ENCODE results near the gene CLRN1.

The CLRN1 gene

GRCh38 chr3:150889106-150889505 lies 83.4 kb downstream of the CLRN1 start:
- Histone ChIP-seq H3K4me3 (ENCODE audit: low read length) (no peak overlapping the region), H3K9ac (ENCODE audit: low read length) (no peak overlapping the region), H3K4me2 (ENCODE audit: low read length) (no peak overlapping the region), H3K4me1 (ENCODE audit: low read length) (no peaks in the 10 kb centered on the region; the same call in 1 of the 2 replicates), H3K27ac (ENCODE audit: low read length) (no peak overlapping the region), H3K79me2 (ENCODE audit: low read length) (no peaks in the 10 kb centered on the region), H3K36me3 (replicated peaks; ENCODE audit: low read depth, low read length) (no peaks in the 10 kb centered on the region), H4K20me1 (ENCODE audit: insufficient read depth, low read length) (no peaks in the 10 kb centered on the region), H3K9me3 (ENCODE audit: insufficient read depth, low read length) (no peaks in the 10 kb centered on the region), H3K27me3 (ENCODE audit: low read depth, low read length) (peaks cover 7% of the 10 kb centered on the region; the same call in 1 of the 2 replicates), H2AFZ (ENCODE audit: low read depth, low read length) (no peak overlapping the region)
- TF ChIP-seq CTCF (IDR thresholded peaks at IDR 0.05; ENCODE audit: low read depth, low read length) = no peak

GRCh38 chr3:150887031-150887430 lies 85.5 kb downstream of the CLRN1 start:
- Histone ChIP-seq H3K4me1 (ENCODE audit: low read length) (no peaks in the 10 kb centered on the region; the same call in 1 of the 2 replicates), H3K9ac (ENCODE audit: low read length) (no peak overlapping the region), H3K27ac (ENCODE audit: low read length) (no peak overlapping the region), H3K4me2 (ENCODE audit: low read length) (no peak overlapping the region), H3K36me3 (replicated peaks; ENCODE audit: low read depth, low read length) (no peaks in the 10 kb centered on the region), H4K20me1 (ENCODE audit: insufficient read depth, low read length) (no peaks in the 10 kb centered on the region), H3K79me2 (ENCODE audit: low read length) (no peaks in the 10 kb centered on the region), H3K27me3 (ENCODE audit: low read depth, low read length) (peaks cover 17% of the 10 kb centered on the region; the same call in 1 of the 2 replicates), H3K9me3 (ENCODE audit: insufficient read depth, low read length) (no peaks in the 10 kb centered on the region), H3K4me3 (ENCODE audit: low read length) (no peak overlapping the region), H2AFZ (ENCODE audit: low read depth, low read length) (no peak overlapping the region)
- TF ChIP-seq EZH2phosphoT487 (IDR thresholded peaks at IDR 0.05; ENCODE audit: low read depth) (no peak), CTCF (IDR thresholded peaks at IDR 0.05; ENCODE audit: low read depth, low read length) (no peak)

- no peak overlapping the region for H3K27ac ChIP-seq (ENCODE audit: low read length)
- no peaks in the 10 kb centered on the region for H3K79me2 ChIP-seq (ENCODE audit: low read length)
- no peak overlapping the region for H2AFZ ChIP-seq (ENCODE audit: low read depth, low read length)
- no peaks in the 10 kb centered on the region for H3K36me3 ChIP-seq (replicated peaks; ENCODE audit: low read depth, low read length)
- TF ChIP-seq EZH2phosphoT487 (IDR thresholded peaks at IDR 0.05; ENCODE audit: low read depth) (no peak), CTCF (IDR thresholded peaks at IDR 0.05; ENCODE audit: low read depth, low read length) (no peak)
- H3K27me3 ChIP-seq (ENCODE audit: low read depth, low read length) = peaks cover 17% of the 10 kb centered on the region; the same call in 1 of the 2 replicates
- H3K9ac ChIP-seq (ENCODE audit: low read length) = no peak overlapping the region
- no peak overlapping the region for H3K4me2 ChIP-seq (ENCODE audit: low read length)
- no peak overlapping the region for H3K4me3 ChIP-seq (ENCODE audit: low read length)
- no peaks in the 10 kb centered on the region for H3K9me3 ChIP-seq (ENCODE audit: insufficient read depth, low read length)
- no peaks in the 10 kb centered on the region for H4K20me1 ChIP-seq (ENCODE audit: insufficient read depth, low read length)
- no peaks in the 10 kb centered on the region; the same call in 1 of the 2 replicates for H3K4me1 ChIP-seq (ENCODE audit: low read length)
Observed at GRCh38 chr3:150885535-150885934, 87.0 kb downstream of the CLRN1 start.

GRCh38 chr3:150878996-150879575 lies 93.4 kb downstream of the CLRN1 start:
- Histone ChIP-seq H3K4me2 (ENCODE audit: low read length) (no peak overlapping the region), H4K20me1 (ENCODE audit: insufficient read depth, low read length) (no peaks in the 10 kb centered on the region), H3K36me3 (replicated peaks; ENCODE audit: low read depth, low read length) (no peaks in the 10 kb centered on the region), H2AFZ (ENCODE audit: low read depth, low read length) (no peak overlapping the region), H3K79me2 (ENCODE audit: low read length) (no peaks in the 10 kb centered on the region), H3K9me3 (ENCODE audit: insufficient read depth, low read length) (no peaks in the 10 kb centered on the region), H3K4me1 (ENCODE audit: low read length) (peaks cover 15% of the 10 kb centered on the region), H3K9ac (ENCODE audit: low read length) (no peak overlapping the region), H3K27ac (ENCODE audit: low read length) (no peak overlapping the region), H3K4me3 (ENCODE audit: low read length) (no peak overlapping the region), H3K27me3 (ENCODE audit: low read depth, low read length) (peaks cover 18% of the 10 kb centered on the region)
- no peak for TF ChIP-seq EZH2phosphoT487 (IDR thresholded peaks at IDR 0.05; ENCODE audit: low read depth)
- TF ChIP-seq CTCF (IDR thresholded peaks at IDR 0.05; ENCODE audit: low read depth, low read length) = no peak

All from OCI-LY3 (cell line).